ENCODE results near the gene TNFRSF1A.

Gene TNFRSF1A

GRCh38 chr12:6375269-6376078 lies 33.6 kb upstream of the TNFRSF1A start, which contains the start of gene SCNN1A:
Gene SCNN1A, minus strand, starts transcription at chr12:6375563. Its CDS starts 780 bp downstream, at chr12:6374783.
- ChIA-PET CTCF (interaction anchor here (3.2 kb wide), 1 partner anchor 49 kb away, joined by 10 read pairs; no protein-coding TSS in a partner anchor), POLR2A (interaction anchor here (1.3 to 2.2 kb wide), 4 partner anchors 12 to 95 kb away, joined by 3 to 11 read pairs (median 7); partner anchors contain the start of gene VAMP1)
- no peak for DNase-seq (ENCODE audit: extremely low spot score)
- TF ChIP-seq CTBP1 (IDR thresholded peaks at IDR 0.05; ENCODE audit: borderline replicate concordance) (no peak), ELF4 (IDR thresholded peaks at IDR 0.05) (no peak), BHLHE40 (IDR thresholded peaks at IDR 0.05; ENCODE audit: borderline replicate concordance) (no peak), SP1 (IDR thresholded peaks at IDR 0.05) (no peak), PKNOX1 (IDR thresholded peaks at IDR 0.05) (no peak), ARNT (IDR thresholded peaks at IDR 0.05) (no peak), L3MBTL2 (conservative IDR thresholded peaks at IDR 0.05) (no peak), FOXM1 (IDR thresholded peaks at IDR 0.05; ENCODE audit: borderline replicate concordance) (no peak), LEF1 (IDR thresholded peaks at IDR 0.05; ENCODE audit: borderline replicate concordance) (no peak), HDGF (IDR thresholded peaks at IDR 0.05; ENCODE audit: borderline replicate concordance) (no peak), FOXA1 (IDR thresholded peaks at IDR 0.05) (no peak), FOXK2 (IDR thresholded peaks at IDR 0.05) (no peak), ZNF384 (IDR thresholded peaks at IDR 0.05) (no peak), NFRKB (IDR thresholded peaks at IDR 0.05) (no peak), SUZ12 (IDR thresholded peaks at IDR 0.05) (no peak), TARDBP (IDR thresholded peaks at IDR 0.05) (no peak)

GRCh38 chr12:6374786-6375160 lies 32.9 kb upstream of the TNFRSF1A start:
- TF ChIP-seq HDGF (IDR thresholded peaks at IDR 0.05; ENCODE audit: borderline replicate concordance) (no peak), SP1 (IDR thresholded peaks at IDR 0.05) (no peak), NFRKB (IDR thresholded peaks at IDR 0.05) (no peak), FOXA1 (IDR thresholded peaks at IDR 0.05) (no peak), TARDBP (IDR thresholded peaks at IDR 0.05) (no peak), LEF1 (IDR thresholded peaks at IDR 0.05; ENCODE audit: borderline replicate concordance) (no peak), L3MBTL2 (conservative IDR thresholded peaks at IDR 0.05) (no peak), ELF4 (IDR thresholded peaks at IDR 0.05) (no peak), CTBP1 (IDR thresholded peaks at IDR 0.05; ENCODE audit: borderline replicate concordance) (no peak), BHLHE40 (IDR thresholded peaks at IDR 0.05; ENCODE audit: borderline replicate concordance) (no peak)
- no peak for DNase-seq (ENCODE audit: extremely low spot score)
- ChIA-PET POLR2A (interaction anchor here (0.6 to 2.2 kb wide), 6 partner anchors 12 to 159 kb away, joined by 3 to 11 read pairs (median 6); partner anchors contain the start of genes GAPDH and VAMP1), CTCF (interaction anchor here (0.5 to 3.2 kb wide), 3 partner anchors 11 to 52 kb away, joined by 3 to 10 read pairs (median 5); no protein-coding TSS in a partner anchor)

DNA sequence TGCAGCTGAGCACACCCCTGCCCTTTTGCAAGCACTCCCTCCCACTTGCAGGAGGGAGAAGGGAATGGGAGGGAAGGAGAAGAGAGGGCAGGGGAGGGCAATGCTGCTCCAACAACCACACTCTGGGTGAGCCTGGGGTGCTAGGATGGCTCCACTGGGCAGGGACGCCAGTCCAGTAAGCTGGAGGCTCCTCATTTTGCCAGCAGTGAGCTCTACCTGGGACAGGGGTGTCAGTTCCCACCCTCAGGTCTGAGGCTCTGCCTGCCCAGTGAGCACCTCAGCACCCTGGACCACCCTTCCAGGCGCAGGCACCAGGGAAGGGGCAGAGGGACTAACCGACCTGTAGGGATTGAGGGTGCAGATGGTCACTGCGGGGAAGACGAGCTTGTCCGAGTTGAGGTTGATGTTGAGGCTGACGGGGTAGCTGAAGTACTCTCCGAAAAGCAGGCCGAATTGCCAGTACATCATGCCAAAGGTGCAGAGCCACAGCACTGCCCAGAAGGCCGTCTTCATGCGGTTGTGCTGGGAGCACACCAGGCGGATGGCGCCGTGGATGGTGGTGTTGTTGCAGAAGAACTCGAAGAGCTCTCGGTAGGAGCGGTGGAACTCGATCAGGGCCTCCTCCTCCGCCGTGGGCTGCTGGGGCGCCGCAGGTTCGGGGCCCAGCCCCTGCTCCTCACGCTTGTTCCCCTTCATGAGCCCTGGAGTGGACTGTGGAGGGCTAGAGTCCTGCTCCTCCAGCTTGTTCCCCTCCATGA lies 32.3 kb upstream of the TNFRSF1A start:
- ChIA-PET POLR2A (interaction anchor here (0.6 to 2.2 kb wide), 7 partner anchors 11 to 160 kb away, joined by 3 to 11 read pairs (median 4); partner anchors contain the start of genes GAPDH and VAMP1), CTCF (interaction anchor here (0.5 to 3.2 kb wide), 4 partner anchors 11 to 53 kb away, joined by 3 to 10 read pairs (median 4); no protein-coding TSS in a partner anchor)
- TF ChIP-seq SUZ12 (IDR thresholded peaks at IDR 0.05) (no peak), L3MBTL2 (conservative IDR thresholded peaks at IDR 0.05) (no peak), PKNOX1 (IDR thresholded peaks at IDR 0.05) (no peak), FOXA1 (IDR thresholded peaks at IDR 0.05) (no peak), CTBP1 (IDR thresholded peaks at IDR 0.05; ENCODE audit: borderline replicate concordance) (no peak)
- DNase-seq (ENCODE audit: extremely low spot score): no peak

DNA sequence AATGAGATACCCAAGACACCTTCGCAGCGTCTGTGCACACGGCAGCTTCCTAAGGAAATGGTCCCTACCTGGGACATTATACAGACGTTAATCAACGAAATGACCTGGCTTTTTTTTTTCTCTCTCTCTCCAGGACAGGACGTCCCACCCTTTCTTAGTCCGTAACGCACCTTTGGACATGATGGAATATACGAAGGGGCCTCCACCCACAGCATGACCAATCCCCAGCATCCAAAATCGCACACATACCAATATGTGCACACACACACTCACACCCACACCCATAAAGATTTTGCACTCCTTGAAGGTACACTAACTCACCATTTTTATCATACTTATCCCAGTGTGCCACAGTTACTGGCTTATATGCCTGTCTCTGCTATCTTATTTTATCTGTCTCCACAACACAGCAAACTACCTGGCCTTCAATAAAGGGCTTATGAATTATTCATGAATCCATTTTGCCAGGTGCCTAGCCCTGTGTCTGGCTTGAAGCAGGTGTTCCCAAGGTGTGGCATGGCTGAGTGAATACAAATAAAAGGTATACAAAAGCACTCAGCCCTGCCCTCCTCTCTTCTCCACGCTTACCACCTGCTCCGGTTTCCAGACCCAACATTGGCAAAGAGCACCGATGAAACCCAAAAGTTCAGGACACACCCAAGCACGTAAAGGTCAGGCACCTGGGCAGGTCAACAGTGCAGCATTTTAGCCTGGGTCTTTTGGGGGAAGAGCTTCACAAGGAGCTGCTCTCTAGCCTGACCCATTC lies 31.3 kb upstream of the TNFRSF1A start:
- CTCF ChIA-PET: interaction anchor here (3.2 kb wide), 1 partner anchor 47 kb away, joined by 10 read pairs; no protein-coding TSS in a partner anchor
- POLR2A ChIA-PET: interaction anchor here (0.7 to 3.1 kb wide), 5 partner anchors 9 to 97 kb away, joined by 3 to 17 read pairs (median 6); partner anchors contain the start of genes TNFRSF1A and VAMP1
- TF ChIP-seq SUZ12 (IDR thresholded peaks at IDR 0.05): no peak
- no peak for TF ChIP-seq CTBP1 (IDR thresholded peaks at IDR 0.05; ENCODE audit: borderline replicate concordance)
- TF ChIP-seq FOXK2 (IDR thresholded peaks at IDR 0.05): no peak
- TF ChIP-seq FOXM1 (IDR thresholded peaks at IDR 0.05; ENCODE audit: borderline replicate concordance): no peak
- TF ChIP-seq TARDBP (IDR thresholded peaks at IDR 0.05): no peak
- TF ChIP-seq ELF4 (IDR thresholded peaks at IDR 0.05): no peak
- no peak for TF ChIP-seq FOXA1 (IDR thresholded peaks at IDR 0.05)
- no peak for TF ChIP-seq L3MBTL2 (conservative IDR thresholded peaks at IDR 0.05)
- no peak for TF ChIP-seq ARNT (IDR thresholded peaks at IDR 0.05)
- no peak for TF ChIP-seq SP1 (IDR thresholded peaks at IDR 0.05)
- no peak for TF ChIP-seq ZNF384 (IDR thresholded peaks at IDR 0.05)
- no peak for TF ChIP-seq BHLHE40 (IDR thresholded peaks at IDR 0.05; ENCODE audit: borderline replicate concordance)
- no peak for TF ChIP-seq LEF1 (IDR thresholded peaks at IDR 0.05; ENCODE audit: borderline replicate concordance)
- no peak for TF ChIP-seq PKNOX1 (IDR thresholded peaks at IDR 0.05)
- TF ChIP-seq HDGF (IDR thresholded peaks at IDR 0.05; ENCODE audit: borderline replicate concordance): no peak
- TF ChIP-seq NFRKB (IDR thresholded peaks at IDR 0.05): no peak
- no peak for DNase-seq (ENCODE audit: extremely low spot score)
